HG02678 (cell line): Measurements from ENCODE around the gene CLEC16A.

Experiments
- ATAC-seq: cut with Tn5 transposase; IDR thresholded peaks from one replicate; pipeline ENCODE4 v1.9.1; 2021; ENCODE audit warnings: mild to moderate bottlenecking, moderate library complexity; ENCODE audit not compliant: unreplicated experiment

CLEC16A gene

GRCh38 chr16:11133344-11133943 lies 189.1 kb downstream of the CLEC16A start:
- ATAC-seq = no peak

GRCh38 chr16:11134722-11135463 lies 190.5 kb downstream of the CLEC16A start:
- no peak for ATAC-seq

- no peak for ATAC-seq
Measured at GRCh38 chr16:11135464-11135973, 191.2 kb downstream of the CLEC16A start.

- ATAC-seq = no peak
Measured at GRCh38 chr16:11136600-11136999, 192.2 kb downstream of the CLEC16A start.

GRCh38 chr16:11138022-11138768 lies 193.8 kb downstream of the CLEC16A start:
- no peak for ATAC-seq

- ATAC-seq = no peak
Measured at GRCh38 chr16:11138769-11139325, 194.5 kb downstream of the CLEC16A start.

GRCh38 chr16:11139326-11140097 lies 195.1 kb downstream of the CLEC16A start:
- ATAC-seq = no peak

GRCh38 chr16:11140098-11140375 lies 195.7 kb downstream of the CLEC16A start:
- ATAC-seq = no peak

GRCh38 chr16:11140466-11140865 lies 196.1 kb downstream of the CLEC16A start:
- no peak for ATAC-seq

- ATAC-seq = no peak
Measured at GRCh38 chr16:11140867-11141266, 196.5 kb downstream of the CLEC16A start.

- no peak for ATAC-seq
Measured at GRCh38 chr16:11141409-11142260, 197.3 kb downstream of the CLEC16A start.

GRCh38 chr16:11142261-11142630 lies 197.9 kb downstream of the CLEC16A start:
- no peak for ATAC-seq

GRCh38 chr16:11142951-11143350 lies 198.6 kb downstream of the CLEC16A start:
- ATAC-seq = no peak

GRCh38 chr16:11143372-11144035 lies 199.1 kb downstream of the CLEC16A start:
- no peak for ATAC-seq

- no peak for ATAC-seq
Measured at GRCh38 chr16:11144122-11144521, 199.8 kb downstream of the CLEC16A start.

GRCh38 chr16:11145173-11145818 lies 200.9 kb downstream of the CLEC16A start:
- ATAC-seq = no peak

- ATAC-seq = no peak
Measured at GRCh38 chr16:11145819-11146211, 201.5 kb downstream of the CLEC16A start.

GRCh38 chr16:11147033-11147753 lies 202.8 kb downstream of the CLEC16A start:
- no peak for ATAC-seq
